Brain microvascular endothelial cell (primary cell): Measurements from ENCODE around the gene MORN5.

Experiments
- DNase-seq: peaks from one replicate; pipeline ENCODE4 v3.0.0-alpha.2; 2020
- H3K27ac ChIP-seq: fragments of 250-450 bp; sonication (Bioruptor Pico); 2 replicates; pipeline ENCODE4 v1.5.1; 2020; ENCODE audit warnings: mild to moderate bottlenecking, moderate library complexity
- H3K27me3 ChIP-seq: fragments of 250-450 bp; sonication (Bioruptor Pico); replicated peaks from 2 replicates; pipeline ENCODE4 v1.5.1; 2020; ENCODE audit warnings: mild to moderate bottlenecking
- H3K36me3 ChIP-seq: fragments of 250-450 bp; sonication (Bioruptor Pico); replicated peaks from 2 replicates; pipeline ENCODE4 v1.5.1; 2020; ENCODE audit warnings: mild to moderate bottlenecking
- H3K4me3 ChIP-seq: 2 replicates; pipeline ENCODE4 v1.5.1; 2011; ENCODE audit warnings: low read depth, mild to moderate bottlenecking, control low read depth, low read length, moderate library complexity
- CTCF ChIP-seq: IDR thresholded peaks from 2 replicates; pipeline ENCODE4 v1.5.1; 2011; ENCODE audit warnings: low read depth, mild to moderate bottlenecking, moderate library complexity, low read length, control low read depth, inconsistent platforms; ENCODE audit errors: missing control alignments
- in situ Hi-C: cut with HindIII; loops from 2 replicates; pipeline ENCODE4 v1.10.0; 2017; ENCODE audit warnings: low sequenced_read_pairs, low pct_ligation_motif_present

MORN5 gene

GRCh38 chr9:122225312-122226141 is 65.8 kb downstream of the MORN5 start:
- Histone ChIP-seq H3K27me3 (peaks cover 86% of the 10 kb centered on the region), H3K4me3 (no peak overlapping the region)

GRCh38 chr9:122226142-122226757 is 66.5 kb downstream of the MORN5 start:
- no peak for DNase-seq
- Histone ChIP-seq H3K4me3 (no peak overlapping the region), H3K36me3 (no peaks in the 10 kb centered on the region), H3K27ac (no peak overlapping the region), H3K27me3 (peaks cover 86% of the 10 kb centered on the region)
- TF ChIP-seq CTCF: no peak
- in situ Hi-C loops: no loop called here

More at GRCh38 chr9:122225312-122226141, 65.8 kb downstream of the MORN5 start:
- H3K27ac ChIP-seq: no peak overlapping the region
- in situ Hi-C loops: no loop called here
- DNase-seq: no peak
- no peaks in the 10 kb centered on the region for H3K36me3 ChIP-seq
- no peak for TF ChIP-seq CTCF

- Histone ChIP-seq H3K27me3 (peaks cover 81% of the 10 kb centered on the region), H3K27ac (no peak overlapping the region), H3K36me3 (no peaks in the 10 kb centered on the region), H3K4me3 (no peak overlapping the region)
- no peak for DNase-seq
- in situ Hi-C loops: no loop called here
- no peak for TF ChIP-seq CTCF
Observed at GRCh38 chr9:122226758-122227574, 67.3 kb downstream of the MORN5 start.

- TF ChIP-seq CTCF: no peak
- H3K36me3 ChIP-seq: no peaks in the 10 kb centered on the region
- no peak for DNase-seq
- no peak overlapping the region for H3K4me3 ChIP-seq
- H3K27ac ChIP-seq: no peak overlapping the region
- peaks cover 75% of the 10 kb centered on the region for H3K27me3 ChIP-seq
- in situ Hi-C loops: no loop called here
Observed at GRCh38 chr9:122227575-122227900, 67.8 kb downstream of the MORN5 start.

GRCh38 chr9:122228191-122228567 is 68.5 kb downstream of the MORN5 start:
- peaks cover 70% of the 10 kb centered on the region for H3K27me3 ChIP-seq
- in situ Hi-C loops: no loop called here
- no peak for DNase-seq

More at GRCh38 chr9:122228191-122228567, 68.5 kb downstream of the MORN5 start:
- Histone ChIP-seq H3K4me3 (no peak overlapping the region), H3K36me3 (no peaks in the 10 kb centered on the region), H3K27ac (no peak overlapping the region)
- no peak for TF ChIP-seq CTCF
